ENCODE measurements around the gene IFNAR2. TPM values are rescaled to one million over a fixed set of nuclear protein-coding genes. Genes with fewer than 3 reads are reported as not detected.
A peak's percentile ranks its signal among the peaks of the same experiment; 100 is the strongest.

The IFNAR2 gene
- polyA plus RNA-seq (ENCODE audit: insufficient read length in 10 of 10), result 10 to 100 TPM in 9 of 10 donors, 1 to 10 TPM in 1; 8.4 to 14.7 (median 12.7) TPM
- long read RNA-seq, donor 1, full-length matches to known transcripts, result 1 of 1 reads
- long read RNA-seq, donor 1, partial matches to known transcripts, result 0 of 1 reads
- long read RNA-seq, donor 1, other reads (novel, unspliced or antisense), result 0 of 1 reads
- long read RNA-seq, donor 2, full-length matches to known transcripts, result 3 of 3 reads
- long read RNA-seq, donor 2, partial matches to known transcripts, result 0 of 3 reads
- long read RNA-seq, donor 2, other reads (novel, unspliced or antisense), result 0 of 3 reads
- long read RNA-seq, donor 3, result 0 reads
- long read RNA-seq, donor 4, partial matches to known transcripts, result 0 of 3 reads
- long read RNA-seq, donor 4, other reads (novel, unspliced or antisense), result 0 of 3 reads
- long read RNA-seq, donor 5, full-length matches to known transcripts, result 6 of 6 reads
- long read RNA-seq, donor 5, partial matches to known transcripts, result 0 of 6 reads
- long read RNA-seq, donor 5, other reads (novel, unspliced or antisense), result 0 of 6 reads
- long read RNA-seq, donor 6, partial matches to known transcripts, result 0 of 3 reads
- long read RNA-seq, donor 6, other reads (novel, unspliced or antisense), result 0 of 3 reads
- long read RNA-seq, donor 7, partial matches to known transcripts, result 0 of 1 reads
- long read RNA-seq, donor 7, other reads (novel, unspliced or antisense), result 0 of 1 reads
- long read RNA-seq, donor 8, full-length matches to known transcripts, result 5 of 5 reads
- long read RNA-seq, donor 8, partial matches to known transcripts, result 0 of 5 reads
- long read RNA-seq, donor 8, other reads (novel, unspliced or antisense), result 0 of 5 reads
- long read RNA-seq, donor 9, result 0 reads

DNA sequence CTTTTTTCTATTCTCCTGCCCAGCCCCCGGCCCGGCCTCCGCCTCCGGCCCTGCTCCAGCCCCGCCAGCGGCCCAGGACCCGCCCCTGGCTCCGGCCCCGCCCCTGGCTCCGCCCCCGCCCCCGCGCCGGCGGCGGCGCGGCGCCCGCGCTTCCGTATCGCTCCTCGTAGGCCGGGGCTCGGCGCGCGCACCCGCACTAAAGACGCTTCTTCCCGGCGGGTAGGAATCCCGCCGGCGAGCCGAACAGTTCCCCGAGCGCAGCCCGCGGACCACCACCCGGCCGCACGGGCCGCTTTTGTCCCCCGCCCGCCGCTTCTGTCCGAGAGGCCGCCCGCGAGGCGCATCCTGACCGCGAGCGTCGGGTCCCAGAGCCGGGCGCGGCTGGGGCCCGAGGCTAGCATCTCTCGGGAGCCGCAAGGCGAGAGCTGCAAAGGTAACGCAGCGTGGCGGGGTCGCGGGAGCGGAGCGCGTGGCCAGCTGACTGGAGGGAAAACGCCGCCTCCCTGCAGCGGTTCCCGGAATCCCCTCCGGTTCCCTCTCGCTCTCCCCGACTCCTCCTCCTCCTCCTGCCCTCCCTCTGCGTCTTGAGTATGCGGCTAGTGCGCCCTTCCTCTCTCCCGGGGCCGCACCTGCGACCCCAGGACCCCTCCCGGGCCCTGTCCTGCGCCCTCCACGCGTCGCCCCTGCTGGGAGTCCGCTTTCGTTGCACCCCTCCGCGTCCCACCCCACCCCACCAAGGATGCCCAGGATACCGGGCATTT is at the start of gene IFNAR2:
IFNAR2 (plus strand) TSS at position 155 of the 761 bp plus-strand sequence. CDS start 11,985 bp downstream, outside the sequence.
- DNase-seq, result peak; percentile 66 to 90 (median 77)

DNA sequence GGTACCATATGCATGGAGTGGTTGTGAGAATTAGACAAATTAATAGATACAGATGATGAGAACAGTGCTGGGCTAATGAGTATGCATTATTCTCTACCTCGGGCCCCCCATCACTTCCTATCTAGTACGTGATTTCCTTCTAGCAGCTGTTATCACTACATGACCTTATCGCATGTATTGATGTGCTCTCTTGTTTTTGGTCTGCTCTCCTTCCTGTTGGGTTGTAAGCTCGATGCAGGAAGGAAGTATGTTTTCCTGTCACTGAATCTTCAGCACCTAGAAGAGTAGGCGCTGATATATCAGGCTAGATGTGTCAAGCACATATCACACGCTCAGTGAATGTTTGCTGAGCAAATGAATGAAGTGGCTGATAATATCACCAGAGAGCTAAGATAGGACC is 43.9 kb upstream of the IFNAR2 start:
- DNase-seq, result no peak

DNA sequence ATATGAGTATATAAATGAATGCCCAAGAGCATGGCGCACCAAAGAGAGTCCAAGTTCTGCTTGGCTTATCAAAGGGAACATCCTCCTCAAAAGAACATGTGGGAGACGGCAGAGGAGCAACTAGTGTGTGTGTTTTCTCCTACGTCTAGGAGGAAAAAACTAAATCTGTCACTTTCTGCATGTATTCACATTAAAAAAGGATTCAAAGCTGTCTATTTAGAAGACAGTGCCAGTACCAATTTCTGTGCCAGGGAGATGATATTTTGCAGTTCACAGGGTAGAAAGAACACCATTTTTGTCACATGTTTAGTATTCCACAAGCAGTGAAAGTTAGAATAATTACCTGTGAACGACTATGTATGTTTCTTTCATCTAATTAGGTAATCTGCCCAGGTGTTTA is 42.5 kb upstream of the IFNAR2 start:
- no peak for DNase-seq

- no peak for DNase-seq
Measured at GRCh38 chr21:33189237-33189636, 40.5 kb upstream of the IFNAR2 start.

GRCh38 chr21:33189824-33190223 is 39.9 kb upstream of the IFNAR2 start:
- no peak for DNase-seq

- DNase-seq, result peak; percentile 67 to 86 (median 80)
Measured at GRCh38 chr21:33196941-33197374, 32.8 kb upstream of the IFNAR2 start.

DNA sequence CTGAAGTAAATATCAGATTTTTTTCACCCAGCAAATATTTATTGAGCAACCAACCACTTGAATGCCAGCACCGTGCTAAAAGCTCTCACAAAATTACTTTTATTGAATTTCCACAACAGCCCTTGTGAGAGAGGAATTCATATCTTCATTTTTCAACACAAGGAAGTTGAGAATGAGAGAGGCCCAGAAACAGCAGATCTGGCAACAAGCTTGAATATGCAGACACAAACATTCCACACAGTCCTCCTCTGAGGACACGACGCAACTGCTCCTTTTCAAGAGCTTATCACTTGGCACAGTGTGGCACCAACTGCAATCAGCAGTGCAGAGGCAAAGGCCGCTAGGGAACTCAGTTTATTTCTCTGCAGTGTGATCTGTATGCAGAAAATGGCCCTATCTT is 32.2 kb upstream of the IFNAR2 start:
- DNase-seq, result peak in 1 of 3 donors; percentile 33

- DNase-seq, result peak; percentile 54 to 67 (median 59)
Measured at GRCh38 chr21:33198346-33199099, 31.2 kb upstream of the IFNAR2 start.

- no peak for DNase-seq
Measured at GRCh38 chr21:33199100-33199464, 30.7 kb upstream of the IFNAR2 start.

- DNase-seq, result peak; percentile 92 to 96 (median 93)
Measured at GRCh38 chr21:33199516-33200217, 30.1 kb upstream of the IFNAR2 start.

DNA sequence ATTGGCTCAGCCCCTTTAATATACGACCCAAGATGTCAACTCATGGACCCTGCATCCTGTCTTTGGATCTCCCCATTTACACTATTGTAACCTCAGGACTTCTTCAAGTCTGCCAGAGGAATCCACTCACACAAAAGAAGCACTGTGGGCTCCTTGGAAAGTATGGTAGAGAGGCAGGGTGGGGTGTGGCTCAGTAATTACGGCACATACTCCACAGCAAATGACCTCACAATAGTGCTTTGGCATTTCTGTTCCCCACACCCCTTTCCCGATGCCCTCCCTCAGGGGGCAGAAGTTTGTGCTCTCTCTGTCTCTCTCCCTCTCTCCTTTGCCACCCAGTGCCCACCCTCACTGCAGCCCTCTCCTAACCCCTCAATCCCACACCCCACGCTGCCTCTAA is 27.8 kb upstream of the IFNAR2 start:
- no peak for DNase-seq

GRCh38 chr21:33202464-33203363 is 27.0 kb upstream of the IFNAR2 start:
- DNase-seq, result no peak

DNA sequence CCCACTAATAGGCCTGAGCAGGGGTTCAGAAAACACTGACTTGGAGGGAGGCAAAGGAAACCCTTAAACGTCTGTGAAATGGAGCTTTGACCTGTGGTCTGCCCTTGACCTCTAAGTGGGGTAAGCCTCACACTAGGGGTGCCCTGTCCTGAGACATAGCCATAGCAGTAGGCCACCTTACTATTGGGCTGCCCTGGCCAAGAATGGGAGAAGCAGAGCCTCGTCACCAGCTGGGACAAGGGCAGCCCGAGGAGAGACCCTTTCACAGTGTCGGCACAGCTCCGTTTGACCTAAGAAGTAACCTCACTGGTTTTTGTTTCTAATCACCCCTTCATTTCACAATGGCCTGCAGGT is 26.4 kb upstream of the IFNAR2 start:
- no peak for DNase-seq

DNA sequence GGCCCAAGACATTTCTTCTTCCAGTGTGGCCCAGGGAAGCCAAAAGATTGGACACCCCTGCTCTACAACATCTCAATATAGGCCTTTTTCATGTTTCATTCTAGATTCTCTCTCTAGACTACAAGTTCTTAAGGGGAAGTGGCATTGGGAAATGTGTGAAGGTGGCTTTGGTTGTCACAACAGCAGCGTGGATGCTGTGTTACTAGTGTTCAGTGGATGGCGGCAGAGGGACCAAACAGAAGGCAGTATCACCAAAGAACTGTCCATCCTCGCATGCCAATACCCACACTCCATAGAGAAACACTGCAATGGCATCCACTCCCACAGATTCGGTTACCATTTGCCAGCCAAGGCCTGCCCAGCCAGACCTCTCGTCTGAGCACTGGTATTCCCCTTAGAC is 24.3 kb upstream of the IFNAR2 start:
- DNase-seq, result no peak

DNA sequence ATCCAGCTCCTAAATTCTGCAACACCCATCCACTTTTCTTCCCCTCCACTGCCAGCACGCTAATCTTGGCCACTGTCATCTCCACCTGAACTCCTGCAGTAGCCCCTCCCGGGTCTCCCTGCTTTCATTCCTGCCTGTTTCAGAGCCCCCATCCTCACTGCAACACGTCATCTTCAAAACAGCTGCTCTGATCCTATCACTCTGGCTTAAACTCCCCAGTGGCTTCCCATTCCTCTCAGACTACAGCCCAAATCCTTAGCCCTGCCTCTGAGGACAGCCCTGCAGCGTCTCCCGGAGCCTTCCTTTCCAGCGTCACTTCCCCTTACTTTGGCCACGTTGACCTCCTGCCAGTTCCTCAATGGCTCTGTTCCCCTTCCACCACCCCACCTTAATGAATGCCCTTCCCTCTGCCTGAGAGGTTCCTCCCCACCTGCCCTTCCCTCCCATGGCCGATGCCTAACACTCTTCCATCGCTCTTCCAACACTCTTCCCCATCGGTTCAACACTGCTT is 22.9 kb upstream of the IFNAR2 start:
- no peak for DNase-seq

GRCh38 chr21:33207449-33208149 is 22.1 kb upstream of the IFNAR2 start:
- no peak for DNase-seq

DNA sequence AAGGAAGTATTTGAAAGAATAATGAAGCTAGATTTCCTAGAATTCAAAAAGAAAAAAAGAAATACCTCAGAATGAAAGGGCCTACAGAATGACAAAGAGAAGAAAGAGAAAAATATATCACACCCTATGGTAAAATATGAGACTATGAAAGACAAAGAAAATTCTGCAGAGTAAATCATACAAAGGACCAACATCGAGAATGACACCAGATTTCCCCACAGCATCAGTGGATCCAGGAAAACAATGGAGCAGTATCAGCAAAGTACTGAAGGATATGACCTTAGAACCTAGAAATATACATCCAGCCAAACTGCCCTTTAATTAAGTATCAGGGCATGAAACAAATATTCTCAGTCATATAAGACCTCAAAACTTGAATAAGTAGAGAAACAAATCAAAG is 21.2 kb upstream of the IFNAR2 start:
- DNase-seq, result no peak

DNA sequence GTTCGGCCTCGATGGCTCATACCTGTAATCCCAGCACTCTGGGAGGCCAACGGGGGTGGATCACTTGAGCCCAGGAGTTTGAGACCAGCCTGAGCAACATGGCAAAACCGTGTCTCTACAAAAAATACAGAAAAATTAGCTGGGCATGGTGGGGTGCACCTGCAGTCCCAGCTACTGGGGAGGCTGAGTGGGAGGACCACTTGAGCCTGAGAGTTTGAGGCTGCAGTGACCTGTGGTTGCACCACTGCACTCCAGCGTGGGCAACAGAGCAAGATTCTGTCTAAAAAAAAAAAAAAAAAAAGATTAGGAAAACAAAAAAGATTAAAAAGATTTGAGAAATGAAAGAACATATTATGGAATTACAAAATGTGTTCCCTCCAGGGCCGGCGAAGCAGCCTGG is 18.4 kb upstream of the IFNAR2 start:
- no peak for DNase-seq

DNA sequence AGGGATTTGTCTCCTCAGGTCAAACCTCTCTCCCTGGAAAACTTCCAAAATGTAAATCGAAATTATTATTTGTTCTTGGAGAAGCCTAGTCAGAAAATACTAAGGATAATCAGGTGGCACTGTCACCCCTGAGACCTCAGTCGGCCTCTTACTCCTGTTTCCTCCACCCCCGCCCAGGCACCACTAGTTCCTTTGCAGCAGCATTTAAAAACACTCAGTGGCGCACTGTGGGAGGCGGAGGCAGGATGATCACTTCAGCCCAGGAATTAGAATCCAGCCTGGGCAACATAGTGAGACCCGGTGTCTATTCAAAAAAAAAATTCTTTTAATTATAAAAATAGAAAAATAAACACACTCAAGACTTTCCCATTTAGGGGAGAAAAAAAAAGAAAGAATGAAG is 18.0 kb upstream of the IFNAR2 start:
- DNase-seq, result no peak

Measured in muscle of back (tissue), 13 donors.